NCI-H524 (cell line): ENCODE measurements around the gene LRP1B.

Experiments
- DNase-seq, 2 experiments: peaks; one replicate each; lab custom pipeline; 2025; lab: John Stamatoyannopoulos, UW

LRP1B gene

GRCh38 chr2:141586985-141587384, 543.8 kb downstream of the LRP1B start:
- DNase-seq = no peak

DNA sequence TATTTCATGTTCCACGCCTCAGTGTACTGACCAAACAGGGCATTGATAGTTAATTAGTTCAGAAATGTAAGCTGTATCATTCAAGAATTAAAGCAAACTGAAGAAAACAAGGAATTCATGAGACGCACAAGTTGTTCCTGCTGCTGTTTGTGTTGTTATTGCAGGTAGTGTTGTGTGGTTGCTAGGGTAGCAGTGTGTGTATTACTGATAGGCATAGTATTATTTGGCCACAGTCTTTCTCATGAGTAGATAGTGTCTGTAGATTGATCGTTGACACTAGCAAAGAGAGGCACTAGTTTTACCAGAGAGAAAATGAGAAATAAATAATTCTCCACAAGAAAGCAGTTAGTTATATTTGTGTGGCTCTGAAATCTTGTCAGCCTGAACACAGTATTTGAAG, 548.6 kb downstream of the LRP1B start:
- DNase-seq = no peak

DNA sequence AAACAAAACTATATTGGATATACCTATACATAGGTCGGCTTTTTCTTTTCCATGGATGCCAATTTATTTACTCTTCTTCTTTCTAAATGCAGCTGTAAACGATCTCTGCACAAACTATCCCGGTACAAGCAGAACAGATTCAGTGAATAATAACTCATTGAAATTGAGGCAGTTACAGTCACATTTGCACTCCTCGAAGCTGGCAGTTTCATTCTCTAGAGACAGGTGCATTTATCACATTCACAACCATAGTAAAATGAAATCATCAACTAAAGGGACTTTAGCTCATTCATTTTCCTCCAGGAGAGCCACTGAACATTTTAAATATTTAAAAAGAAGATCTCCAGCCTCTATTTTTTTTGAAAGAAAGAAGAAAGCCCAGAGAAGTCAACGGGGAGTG, 551.7 kb downstream of the LRP1B start:
- no peak for DNase-seq

GRCh38 chr2:141570474-141571131, 560.2 kb downstream of the LRP1B start:
- DNase-seq = peak in 1 of 2 experiments; percentile 9

- no peak for DNase-seq
These were observed 560.9 kb downstream of the LRP1B start for GRCh38 chr2:141569941-141570340.

DNA sequence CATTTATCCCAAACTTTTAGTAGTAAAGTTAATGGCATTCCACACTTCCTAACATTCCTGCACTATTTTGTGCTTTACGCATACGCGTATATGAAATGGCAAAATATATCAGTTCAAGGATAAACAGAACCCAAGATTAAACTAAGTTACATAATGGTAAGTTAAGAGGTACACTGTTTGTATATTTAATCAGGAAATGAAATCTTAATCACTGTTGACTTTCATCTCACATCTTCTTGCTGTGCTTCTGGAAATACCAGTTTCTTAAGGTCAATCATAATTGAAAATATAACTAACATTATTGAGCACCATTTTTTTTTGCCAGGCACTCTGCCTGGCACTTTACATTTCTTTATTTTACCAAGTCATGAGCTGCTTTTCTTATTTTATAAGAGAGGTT, 565.2 kb downstream of the LRP1B start:
- DNase-seq = no peak

DNA sequence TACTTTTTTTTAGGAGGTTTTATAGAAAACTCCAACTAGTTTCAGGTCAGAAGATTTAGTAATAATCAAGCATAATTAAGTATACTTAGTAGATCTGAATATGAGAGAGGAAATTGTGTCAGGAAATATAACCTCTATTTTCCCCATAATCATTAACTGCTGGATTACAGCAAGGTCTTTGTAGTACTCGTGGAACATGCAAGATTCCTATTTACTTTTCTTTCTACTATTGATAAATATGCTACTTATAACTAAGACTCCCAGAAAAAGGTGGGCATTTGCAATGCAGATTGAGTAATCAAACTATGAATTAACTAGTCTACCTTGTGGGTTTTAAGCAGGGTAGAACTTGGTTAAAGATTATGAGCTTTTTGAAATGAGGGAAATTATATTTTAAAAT, 570.1 kb downstream of the LRP1B start:
- no peak for DNase-seq

DNA sequence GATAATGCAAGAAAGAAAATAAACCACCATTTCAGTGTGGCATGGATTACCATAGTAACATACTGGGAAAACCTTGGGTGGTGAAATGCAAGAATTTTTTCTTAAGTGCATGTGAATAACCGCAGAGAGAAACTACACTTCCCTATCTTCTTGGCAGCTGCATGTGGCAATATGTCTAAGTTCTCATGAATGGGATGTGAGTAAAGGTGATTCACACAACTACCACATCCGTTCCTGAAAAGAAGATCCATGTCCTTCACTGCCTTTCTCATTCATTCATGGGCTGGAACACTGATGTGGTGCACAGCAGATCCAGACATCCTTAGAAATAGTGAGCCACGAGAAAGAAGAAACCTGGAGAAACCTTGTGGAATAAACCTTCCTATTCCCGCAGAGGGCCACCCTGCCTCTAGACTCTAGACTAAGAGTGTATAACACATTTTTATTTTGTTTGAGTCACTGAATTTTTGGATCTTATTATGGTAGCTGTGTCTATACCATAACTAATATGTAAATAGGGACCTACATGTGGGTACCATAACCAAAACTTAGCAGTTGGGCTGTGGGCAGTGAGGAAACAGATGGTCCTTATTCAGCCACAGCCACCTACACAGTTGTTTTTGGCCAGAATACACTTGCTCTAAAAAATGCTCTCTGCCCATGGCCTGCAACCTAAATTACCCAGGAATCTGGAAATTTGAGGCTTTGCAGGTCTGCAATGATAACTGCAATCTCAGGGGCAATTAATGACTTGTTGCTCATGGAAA, 573.3 kb downstream of the LRP1B start:
- no peak for DNase-seq

GRCh38 chr2:141555876-141556470, 574.8 kb downstream of the LRP1B start:
- no peak for DNase-seq

DNA sequence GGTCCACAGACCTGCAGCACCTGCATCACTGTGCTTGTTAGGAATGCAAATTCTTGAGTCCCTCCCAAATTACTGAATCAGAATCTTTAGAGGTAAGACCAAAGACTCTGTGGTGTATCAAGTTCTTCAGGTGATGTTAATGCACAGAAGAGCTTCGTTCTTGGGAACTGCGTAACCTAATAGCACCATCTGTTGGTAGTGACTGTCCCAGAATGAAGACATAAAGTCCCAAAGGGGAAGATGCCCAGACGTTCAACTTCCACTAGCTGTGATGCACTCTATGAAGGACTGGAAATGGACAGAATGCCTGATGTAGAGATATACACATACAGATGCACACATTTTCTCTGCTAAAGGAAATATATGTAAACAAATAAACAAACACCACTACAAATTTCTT, 576.0 kb downstream of the LRP1B start:
- peak; percentile 26 to 70 for DNase-seq

- DNase-seq = no peak
These were observed 596.0 kb downstream of the LRP1B start for GRCh38 chr2:141534666-141535362.

DNA sequence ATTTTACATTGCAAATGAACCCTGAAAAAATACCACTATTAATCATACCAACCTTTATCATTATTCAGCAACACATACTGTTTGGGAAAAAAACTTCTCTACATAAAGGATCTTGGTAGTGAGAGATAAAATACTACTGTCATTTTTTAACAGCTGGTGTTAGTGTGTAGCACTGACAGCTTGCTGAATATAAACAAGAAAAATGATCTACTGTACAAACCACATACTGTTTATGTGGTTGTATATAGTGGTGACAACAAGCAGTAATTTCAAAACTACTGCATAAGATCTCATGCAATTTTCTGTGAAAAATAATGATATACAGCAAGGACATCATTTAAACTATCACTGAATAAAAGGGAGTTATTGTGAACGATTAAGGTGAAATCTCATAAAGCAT, 601.2 kb downstream of the LRP1B start:
- DNase-seq = no peak

DNA sequence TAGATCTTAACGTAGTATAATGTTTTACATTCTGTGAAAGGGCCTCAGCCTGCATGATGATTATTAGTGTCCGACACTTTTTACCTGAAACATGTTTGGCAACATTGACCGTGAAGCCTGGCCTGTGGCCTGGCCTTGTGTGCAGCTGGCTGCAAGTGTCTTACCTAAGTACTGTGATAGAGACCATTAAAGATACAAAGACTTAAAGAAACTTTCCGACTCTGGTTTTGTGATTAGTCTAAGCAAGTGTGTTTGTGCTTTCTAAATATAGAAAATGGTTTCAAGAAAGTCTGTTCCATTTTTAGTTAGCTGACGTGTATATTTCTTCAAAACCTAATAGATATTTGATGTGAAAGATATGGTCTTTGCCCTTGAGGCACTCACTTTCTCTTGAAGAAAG, 601.8 kb downstream of the LRP1B start:
- DNase-seq = no peak

DNA sequence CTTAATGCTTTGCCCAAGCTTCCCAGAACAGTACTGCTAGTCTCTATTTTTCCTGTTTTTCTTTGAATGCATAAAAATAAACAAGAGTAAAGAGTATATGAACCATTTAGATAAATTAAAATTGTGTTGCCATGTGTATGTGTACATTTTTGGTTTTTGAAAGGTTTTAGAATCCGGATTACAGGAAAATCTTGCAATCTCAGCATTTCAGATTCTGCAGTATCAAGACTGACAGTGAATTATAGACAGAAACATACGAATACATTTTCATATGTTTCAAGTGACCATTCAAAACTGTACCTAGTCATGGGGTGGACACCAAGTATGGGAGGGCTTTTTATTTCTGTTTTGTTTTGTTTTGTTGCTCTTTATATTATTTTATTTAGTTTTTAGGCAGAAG, 604.1 kb downstream of the LRP1B start:
- no peak for DNase-seq

DNA sequence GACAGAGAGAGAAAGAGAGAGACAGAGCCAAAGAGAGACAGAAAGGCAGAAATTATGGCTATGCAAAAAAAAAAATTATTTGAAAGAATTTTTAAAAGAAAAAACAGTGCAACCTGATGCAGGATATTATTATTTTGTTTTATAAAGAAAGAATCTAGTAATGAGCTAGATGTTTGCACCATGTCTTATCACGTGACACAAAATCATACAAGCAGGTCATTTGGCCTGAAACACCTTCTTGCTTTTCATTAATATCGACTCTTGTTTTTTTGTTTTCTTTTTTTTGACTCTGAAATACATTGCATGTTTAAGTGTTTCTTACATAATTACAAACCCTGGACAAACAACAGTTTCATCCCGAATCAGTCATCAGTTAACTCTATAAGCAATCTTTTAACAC, 606.0 kb downstream of the LRP1B start:
- DNase-seq = no peak

- no peak for DNase-seq
These were observed 607.6 kb downstream of the LRP1B start for GRCh38 chr2:141523199-141523598.

DNA sequence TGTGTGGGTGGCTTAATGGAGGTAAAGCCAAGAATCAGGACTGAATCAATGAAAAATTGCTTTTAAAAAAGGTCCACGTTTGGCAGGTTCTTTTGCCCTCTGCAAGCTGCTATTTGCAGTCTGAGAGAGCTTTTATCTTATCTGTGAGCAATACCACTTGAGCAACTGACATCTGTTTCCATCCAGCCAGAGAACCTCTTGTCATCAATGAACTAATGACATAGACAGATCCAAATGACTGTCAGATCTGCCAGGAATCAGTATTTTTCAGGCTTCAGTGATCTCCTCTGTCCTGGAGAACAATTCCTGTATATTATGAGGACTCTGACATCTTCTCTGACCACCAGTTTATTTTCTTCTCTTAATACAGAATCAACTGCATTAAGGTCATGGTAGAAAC, 608.1 kb downstream of the LRP1B start:
- peak; percentile 37 to 83 for DNase-seq

- no peak for DNase-seq
These were observed 608.8 kb downstream of the LRP1B start for GRCh38 chr2:141522048-141522447.

DNA sequence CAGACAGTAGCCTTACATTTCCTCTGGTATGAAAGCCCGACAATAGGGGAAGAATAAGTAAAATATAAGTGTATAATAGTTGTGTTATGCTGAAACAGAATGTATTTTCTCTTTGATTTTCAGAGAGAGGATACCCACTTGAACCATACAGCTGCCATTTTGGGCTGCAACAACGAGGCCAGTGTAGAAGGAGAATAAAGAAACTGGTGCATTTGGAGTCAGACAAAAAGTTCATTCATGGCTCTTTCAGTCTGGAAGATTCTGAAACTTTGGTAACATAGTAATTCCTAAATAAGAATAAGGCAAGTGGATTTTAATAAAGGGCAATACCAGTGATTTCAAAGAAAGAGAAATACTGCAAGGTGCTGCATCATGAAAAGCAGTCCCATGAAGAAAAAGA, 610.9 kb downstream of the LRP1B start:
- DNase-seq = no peak

GRCh38 chr2:141517852-141518421, 612.9 kb downstream of the LRP1B start:
- no peak for DNase-seq

GRCh38 chr2:141517180-141517851, 613.5 kb downstream of the LRP1B start:
- DNase-seq = no peak

GRCh38 chr2:141515931-141516330, 614.9 kb downstream of the LRP1B start:
- no peak for DNase-seq
